NCI-H187 treated with DMSO at 0.1 percent for 48 hours (cell line): ENCODE measurements around the gene SEMA3F.

ENCODE experiments used
- DNase-seq: peaks from one replicate; lab custom pipeline; 2025; lab: John Stamatoyannopoulos, UW

The SEMA3F gene

DNA sequence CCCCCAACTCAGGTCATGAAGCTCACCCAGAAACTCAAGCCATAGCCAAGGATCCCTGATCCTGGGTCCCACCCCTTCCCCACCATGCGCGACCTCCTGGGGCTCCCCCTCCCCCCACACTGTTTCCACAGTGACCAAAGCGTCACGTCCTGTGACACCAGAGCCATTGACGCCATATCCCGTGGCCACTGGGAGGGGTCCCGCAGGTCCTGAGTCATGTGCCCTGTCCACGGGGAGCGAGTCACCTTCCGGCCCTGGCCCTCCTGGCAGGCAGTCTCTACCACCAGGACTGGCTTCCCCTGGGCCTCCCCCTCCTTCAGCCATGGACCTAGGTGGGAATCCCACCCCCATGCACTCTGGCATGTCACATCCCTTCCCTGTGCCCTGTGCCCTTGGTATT lies 15.6 kb downstream of the SEMA3F start:
- DNase-seq: no peak

DNA sequence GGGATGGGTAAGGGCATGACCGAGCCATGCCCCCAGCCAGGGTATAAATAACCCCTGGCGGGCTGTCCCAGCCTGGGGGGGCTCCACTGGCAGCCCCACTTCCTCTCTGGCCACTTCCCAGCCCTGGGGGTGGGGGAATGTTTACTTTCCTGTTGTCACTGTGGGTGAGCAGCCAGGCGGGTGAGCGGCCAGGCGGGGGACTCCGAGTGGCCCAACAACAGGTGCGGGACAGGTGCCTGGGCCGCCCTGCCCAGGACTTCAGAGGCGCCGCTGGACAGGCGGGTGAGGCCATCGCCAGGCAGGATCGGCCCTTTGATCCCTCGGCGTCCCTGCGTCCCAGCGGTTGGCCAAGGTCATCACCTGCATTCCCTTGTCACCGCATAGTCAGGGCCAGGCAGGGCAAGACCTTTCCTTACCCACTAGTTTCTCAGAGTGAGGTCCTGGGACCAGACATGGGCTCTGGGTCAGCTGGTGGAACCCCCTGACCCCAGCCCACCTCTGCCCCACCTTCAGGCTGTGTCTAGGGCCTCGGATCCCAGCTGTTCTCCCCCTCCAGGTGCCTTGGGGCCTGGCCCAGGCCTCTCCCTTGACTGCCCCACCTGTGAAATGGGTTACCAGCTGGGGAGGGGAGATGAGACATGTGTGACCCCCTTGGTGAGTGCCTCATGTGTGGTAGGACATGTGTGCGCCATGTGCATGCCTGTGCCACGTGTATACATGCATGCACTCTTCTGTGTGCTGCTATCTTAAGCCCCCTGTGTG lies 16.6 kb downstream of the SEMA3F start:
- DNase-seq: no peak

DNA sequence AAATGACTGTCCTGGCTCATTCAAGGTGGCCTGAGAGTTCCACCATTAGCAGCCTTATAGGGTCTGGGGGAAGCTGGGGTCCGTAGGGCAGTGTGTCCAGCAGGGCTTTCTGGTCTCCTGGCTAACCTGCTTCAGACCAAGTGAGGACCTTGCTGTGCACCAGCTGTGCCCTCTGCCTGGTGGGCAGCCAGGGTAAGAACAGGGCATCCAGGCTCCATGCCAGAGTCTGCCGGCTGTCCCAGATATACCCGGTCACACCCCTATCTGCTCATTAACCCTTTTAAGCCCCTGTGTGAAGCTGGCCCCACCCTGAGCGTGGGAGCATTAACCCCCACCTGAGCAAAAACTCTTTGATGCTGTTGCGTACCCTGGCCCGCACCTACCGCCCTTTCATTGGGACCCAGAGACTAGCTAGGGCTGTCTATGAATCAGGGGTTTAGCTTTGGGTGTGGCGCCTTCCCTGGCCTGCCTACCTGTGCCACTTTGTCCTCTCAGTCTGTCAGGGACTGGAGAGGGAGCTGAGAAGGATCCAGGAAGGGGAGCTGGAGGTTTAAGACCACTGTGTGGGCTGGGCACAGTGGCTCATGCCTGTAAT lies 17.6 kb downstream of the SEMA3F start:
- DNase-seq: no peak

DNA sequence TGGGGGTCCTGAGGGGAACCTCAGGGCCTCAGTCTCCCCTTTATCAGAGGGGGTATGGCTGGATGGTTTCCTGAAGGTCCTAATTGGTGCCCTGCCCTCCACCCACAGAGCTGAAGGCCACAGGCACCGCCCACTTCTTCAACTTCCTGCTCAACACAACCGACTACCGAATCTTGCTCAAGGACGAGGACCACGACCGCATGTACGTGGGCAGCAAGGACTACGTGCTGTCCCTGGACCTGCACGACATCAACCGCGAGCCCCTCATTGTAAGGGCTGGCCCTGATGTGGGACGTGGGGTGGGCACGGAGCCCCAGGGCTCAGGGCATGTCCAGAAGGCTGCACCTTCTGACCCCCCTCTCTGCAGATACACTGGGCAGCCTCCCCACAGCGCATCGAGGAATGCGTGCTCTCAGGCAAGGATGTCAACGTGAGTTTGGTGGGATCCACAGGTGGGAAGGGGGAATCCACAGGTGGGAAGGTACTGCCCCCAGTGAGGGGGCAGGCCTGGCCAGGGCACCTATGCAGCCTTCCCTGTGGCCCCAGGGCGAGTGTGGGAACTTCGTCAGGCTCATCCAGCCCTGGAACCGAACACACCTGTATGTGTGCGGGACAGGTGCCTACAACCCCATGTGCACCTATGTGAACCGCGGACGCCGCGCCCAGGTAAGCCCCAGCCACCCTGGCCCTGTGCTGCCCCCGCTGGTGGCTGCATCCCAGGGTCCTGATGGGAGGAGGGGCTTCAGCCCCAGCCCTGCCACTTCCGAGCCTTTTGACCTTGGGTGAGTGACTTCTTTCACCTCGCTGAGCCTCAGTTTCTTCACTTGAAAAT lies 18.8 kb downstream of the SEMA3F start:
- DNase-seq: no peak

DNA sequence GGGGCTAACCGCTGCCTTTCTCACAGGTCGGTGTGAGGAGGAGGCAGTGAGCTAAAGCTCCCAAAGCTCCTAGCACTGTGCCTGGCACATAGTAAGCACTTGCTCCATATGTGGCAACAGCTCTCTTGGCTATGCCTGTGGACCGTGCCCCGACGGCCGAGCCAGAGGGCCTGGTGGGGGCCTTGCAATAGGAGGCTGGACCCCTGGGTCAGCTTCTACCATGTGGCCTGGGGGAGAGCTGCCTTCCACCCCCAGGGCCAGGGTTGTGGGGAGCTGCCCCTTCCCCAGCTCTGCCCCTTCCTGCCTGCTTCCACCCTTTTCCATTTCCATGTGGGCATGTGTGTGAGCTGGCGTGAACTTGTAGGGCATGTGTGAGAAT lies 19.4 kb downstream of the SEMA3F start:
- no peak for DNase-seq

DNA sequence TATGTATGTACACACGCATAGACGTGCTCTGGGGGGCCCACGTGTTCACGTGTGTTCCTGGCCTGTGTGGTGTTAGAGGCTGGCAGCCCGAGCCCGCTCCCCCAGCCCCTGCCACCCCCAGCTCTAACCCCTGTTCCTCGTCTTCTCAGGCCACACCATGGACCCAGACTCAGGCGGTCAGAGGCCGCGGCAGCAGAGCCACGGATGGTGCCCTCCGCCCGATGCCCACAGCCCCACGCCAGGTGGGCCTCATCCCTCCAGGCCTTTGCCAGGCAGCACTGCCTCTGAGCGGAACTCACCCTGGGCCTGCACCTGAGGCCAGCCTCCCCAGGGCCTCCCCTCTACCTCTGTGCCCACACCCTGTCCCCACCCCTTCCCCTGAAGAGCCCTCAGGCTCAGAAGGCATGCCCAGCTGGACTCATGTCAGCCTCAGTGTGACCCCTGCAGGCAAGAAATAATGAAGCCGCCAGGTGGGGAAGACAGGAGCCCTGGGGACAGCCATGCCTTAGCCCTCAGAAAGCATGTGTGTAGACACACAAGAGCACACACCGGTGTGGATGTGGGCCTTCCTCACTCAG lies 19.9 kb downstream of the SEMA3F start:
- DNase-seq: no peak

DNA sequence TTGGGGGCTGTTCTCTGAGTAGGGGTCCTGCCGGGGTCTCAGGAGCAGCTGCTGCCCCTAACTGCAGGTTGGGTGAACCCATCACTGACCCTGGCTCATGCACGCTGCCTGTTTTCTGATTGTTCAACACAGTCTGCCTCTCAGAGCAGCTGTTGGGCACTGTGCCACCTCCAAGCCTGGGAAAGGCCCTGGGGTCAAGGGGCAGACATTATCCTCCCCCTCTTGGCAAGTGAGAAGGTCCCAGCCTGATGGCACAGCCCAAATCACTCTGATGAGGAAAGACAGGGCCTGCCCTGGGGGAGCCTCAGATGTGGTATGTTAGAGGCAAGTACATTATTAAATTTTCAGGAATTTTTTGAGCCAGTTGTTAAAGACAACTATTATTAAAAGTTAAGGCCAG lies 22.2 kb downstream of the SEMA3F start:
- no peak for DNase-seq

DNA sequence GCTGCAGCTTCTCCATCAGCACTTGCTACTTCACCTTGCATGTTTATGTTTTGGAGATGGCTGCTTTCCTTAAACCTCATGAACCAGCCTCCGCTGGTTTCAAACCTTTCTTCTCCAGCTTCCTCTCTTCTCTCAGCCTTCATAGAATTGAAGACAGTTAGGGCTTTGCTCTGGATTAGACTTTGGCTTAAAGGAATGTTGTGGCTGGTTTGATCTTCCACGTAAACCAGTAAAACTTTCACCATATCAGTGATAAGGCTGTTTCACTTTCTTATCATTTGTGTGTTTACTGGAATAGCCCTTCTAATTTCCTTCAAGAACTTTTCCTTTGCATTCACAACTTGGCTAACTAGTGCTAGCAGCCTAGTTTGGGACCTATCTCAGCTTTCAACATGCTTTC lies 24.6 kb downstream of the SEMA3F start:
- no peak for DNase-seq

DNA sequence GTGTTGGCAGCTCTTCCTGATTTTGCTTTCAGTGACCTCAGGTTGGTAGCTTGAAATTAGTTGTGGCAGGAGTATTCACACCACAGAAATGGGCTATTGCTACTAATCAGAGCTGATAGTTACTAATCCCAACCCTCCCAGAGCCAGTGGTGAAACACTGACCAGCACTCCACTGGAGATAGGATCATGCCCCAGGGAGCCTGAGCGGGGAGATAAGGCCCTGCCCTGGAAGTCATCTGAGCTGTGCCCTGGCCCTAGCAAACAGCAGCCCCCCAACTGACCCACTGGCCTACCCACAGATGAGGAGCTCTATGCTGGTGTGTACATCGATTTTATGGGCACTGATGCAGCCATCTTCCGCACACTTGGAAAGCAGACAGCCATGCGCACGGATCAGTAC lies 26.9 kb downstream of the SEMA3F start:
- DNase-seq: no peak

DNA sequence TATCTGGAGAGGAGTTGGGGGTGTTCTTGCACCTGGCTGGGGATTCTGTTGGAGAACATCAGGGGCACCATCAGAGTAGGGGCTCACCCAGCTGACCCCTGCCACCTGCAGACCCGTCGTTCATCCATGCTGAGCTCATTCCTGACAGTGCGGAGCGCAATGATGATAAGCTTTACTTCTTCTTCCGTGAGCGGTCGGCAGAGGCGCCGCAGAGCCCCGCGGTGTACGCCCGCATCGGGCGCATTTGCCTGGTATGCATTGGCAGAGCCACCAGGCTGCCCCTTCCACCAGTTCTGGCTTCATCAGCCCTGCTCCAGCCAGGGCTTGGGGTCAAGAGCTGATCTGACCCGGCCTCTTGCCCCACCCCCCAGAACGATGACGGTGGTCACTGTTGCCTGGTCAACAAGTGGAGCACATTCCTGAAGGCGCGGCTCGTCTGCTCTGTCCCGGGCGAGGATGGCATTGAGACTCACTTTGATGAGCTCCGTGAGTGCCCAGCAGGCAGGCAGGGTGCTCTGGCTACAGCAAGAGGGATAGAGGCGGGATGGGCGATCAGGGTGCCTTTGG lies 27.5 kb downstream of the SEMA3F start:
- no peak for DNase-seq

DNA sequence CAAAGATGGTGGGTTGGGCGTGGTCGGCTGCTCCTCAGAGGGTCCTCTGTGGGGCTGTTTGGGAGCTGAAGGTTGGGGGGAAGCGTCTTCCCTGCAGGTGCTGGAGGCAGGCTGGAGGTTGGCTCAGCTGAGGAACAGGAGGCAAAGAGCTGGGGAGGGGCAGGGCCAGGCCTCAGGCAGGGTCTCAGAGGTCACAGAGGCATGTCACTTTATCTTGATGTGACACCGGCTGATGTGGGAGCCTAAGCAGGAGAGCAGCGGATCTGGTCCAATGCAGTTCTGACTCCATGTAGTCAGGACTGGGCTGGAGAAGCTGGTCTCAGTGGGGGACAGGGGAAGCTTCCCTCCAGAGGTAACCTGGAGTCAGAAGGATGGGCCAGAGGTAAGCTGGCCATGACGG lies 28.6 kb downstream of the SEMA3F start:
- DNase-seq: no peak

DNA sequence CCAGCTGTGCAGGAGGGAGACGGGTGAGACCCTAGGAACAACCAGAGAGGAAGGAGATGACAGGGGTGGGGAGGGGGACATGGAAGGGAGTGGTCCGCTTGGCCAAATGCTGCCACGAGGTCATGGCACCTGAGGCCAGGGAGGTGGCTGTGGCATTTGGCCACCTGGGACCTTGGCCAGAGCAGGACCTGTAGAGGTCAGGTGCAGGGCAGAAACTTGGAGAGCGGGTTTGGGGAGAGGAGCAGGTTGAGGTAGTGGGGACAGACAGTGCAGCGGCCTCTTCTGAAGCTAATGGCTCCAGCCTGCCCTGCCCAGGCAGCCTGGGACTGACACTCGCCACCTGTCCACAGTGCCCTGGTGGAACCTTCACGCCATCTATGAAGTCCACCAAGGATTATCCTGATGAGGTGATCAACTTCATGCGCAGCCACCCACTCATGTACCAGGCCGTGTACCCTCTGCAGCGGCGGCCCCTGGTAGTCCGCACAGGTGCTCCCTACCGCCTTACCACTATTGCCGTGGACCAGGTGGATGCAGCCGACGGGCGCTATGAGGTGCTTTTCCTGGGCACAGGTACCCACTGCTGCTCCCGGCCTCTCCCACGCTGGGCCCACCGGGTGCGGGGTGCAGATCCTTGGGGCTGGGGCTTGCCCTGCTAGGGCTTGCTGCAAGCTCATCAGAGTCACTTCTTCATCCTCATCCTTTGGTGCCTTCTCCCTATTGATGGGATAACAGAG lies 29.3 kb downstream of the SEMA3F start:
- DNase-seq: no peak

DNA sequence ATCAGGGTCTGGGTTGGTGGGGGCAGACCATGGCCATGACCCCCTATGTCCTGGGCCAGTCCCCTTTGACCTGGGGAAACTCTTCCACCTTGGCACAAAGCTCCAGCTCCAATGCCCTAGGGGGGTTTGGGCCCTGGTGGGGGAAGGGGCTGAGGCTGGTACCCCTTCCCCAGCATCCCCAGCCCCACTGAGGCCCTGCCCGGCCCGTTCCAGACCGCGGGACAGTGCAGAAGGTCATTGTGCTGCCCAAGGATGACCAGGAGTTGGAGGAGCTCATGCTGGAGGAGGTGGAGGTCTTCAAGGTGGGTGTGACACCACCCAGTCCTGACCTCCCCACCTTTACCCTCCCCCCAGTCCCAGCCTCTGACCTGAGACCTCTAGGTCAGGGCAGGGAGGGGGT lies 30.1 kb downstream of the SEMA3F start:
- DNase-seq: no peak

DNA sequence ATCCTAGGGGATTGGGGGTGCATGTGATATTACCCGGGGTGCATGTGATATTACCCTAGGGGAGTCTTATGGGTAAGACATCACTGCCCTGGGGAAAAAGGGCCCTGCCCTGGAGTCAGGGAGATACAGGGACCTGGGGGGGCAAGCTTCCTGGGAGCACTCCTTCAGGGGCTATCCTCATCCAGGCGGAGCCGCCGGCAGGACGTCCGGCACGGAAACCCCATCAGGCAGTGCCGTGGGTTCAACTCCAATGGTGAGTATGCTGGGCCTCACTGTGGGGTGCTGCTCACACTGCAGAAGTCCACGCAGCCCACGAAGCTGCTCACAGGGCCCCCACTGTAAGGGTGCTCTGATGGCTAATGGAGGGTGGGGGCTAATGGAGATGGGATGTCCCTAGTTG lies 31.0 kb downstream of the SEMA3F start:
- DNase-seq: no peak

DNA sequence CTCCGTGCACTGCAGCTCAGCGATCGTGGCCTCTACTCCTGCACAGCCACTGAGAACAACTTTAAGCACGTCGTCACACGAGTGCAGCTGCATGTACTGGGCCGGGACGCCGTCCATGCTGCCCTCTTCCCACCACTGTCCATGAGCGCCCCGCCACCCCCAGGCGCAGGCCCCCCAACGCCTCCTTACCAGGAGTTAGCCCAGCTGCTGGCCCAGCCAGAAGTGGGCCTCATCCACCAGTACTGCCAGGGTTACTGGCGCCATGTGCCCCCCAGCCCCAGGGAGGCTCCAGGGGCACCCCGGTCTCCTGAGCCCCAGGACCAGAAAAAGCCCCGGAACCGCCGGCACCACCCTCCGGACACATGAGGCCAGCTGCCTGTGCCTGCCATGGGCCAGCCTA lies 32.6 kb downstream of the SEMA3F start:
- no peak for DNase-seq

DNA sequence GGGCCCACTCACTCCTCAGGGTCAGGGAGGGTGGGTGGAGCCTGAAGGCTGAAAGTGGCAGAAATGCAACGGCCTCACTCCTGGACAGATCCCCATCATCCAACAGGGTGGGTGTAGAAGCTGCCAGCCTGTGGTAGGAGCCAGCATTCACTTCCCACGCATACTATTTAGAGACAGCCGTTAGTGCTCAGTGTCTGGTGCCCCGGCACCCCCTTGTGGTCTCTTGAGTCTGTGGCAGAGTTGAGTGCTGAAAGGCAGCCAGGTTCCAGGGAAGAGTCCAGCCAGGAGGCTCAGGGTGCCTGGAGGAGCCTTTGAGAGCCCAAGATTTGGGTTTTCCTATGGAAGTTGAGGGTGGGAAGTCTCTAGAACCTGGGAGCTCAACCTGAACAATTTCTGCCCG lies 34.1 kb downstream of the SEMA3F start:
- DNase-seq: no peak

DNA sequence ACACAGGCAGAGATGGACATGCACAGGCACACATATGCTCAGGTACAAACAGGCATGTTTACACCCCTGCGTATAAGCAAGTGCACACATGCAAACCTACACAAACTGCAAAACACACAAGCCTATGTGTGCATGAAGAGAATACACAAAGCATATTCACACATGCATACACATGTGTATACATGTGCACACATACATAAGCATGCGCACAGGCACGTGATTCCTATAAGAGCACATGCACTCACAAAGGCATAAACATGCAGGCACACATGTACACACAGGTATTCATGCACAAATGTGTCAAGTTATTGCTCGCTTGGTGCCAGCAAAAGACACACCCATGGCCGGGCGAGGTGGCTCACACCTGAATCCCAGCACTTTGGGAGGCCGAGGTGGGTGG lies 34.9 kb downstream of the SEMA3F start:
- no peak for DNase-seq

DNA sequence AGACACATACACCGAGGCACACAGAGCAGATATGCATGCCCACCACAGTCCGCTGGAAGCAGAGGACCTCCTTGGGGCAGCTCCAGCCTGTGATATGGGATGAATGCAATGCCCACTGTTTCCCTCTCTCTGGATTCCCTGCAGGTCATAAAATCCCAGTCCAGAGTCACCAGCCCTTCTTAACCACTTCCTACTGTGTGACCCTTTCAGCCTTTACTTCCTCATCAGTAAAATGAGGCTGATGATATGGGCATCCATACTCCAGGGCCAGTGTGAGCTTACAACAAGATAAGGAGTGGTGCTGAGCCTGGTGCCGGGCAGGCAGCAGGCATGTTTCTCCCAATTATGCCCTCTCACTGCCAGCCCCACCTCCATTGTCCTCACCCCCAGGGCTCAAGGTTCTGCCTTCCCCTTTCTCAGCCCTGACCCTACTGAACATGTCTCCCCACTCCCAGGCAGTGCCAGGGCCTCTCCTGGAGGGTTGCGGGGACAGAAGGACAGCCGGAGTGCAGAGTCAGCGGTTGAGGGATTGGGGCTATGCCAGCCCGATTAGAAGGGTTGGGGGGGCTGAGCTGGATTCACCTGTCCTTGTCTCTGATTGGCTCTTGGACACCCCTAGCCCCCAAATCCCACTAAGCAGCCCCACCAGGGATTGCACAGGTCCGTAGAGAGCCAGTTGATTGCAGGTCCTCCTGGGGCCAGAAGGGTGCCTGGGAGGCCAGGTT lies 36.0 kb downstream of the SEMA3F start, which contains the start of gene GNAT1:
Gene GNAT1 (plus strand): TSS at position 675 of the 725 bp plus-strand sequence. CDS start 116 bp downstream, outside the sequence.
- no peak for DNase-seq

DNA sequence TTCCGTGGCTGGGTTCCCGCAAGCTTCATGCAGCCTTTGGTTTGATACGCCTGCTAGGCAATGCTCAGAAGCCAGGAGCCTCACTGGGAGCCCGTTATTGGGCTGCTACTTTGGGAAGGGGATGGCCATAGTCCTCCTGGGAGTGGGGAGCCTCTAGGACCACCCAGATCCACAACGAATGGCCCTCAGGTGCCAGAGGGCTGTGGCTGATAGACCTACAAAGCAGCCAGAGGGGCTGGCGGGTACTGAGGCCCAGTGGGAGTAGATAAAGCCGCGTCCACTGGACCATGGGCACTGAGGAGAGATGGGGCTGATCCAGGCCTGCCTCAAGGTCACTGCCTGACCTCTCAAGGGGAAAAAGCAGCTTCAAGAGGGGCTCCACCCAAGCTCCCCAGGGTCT lies 37.0 kb downstream of the SEMA3F start:
- no peak for DNase-seq

DNA sequence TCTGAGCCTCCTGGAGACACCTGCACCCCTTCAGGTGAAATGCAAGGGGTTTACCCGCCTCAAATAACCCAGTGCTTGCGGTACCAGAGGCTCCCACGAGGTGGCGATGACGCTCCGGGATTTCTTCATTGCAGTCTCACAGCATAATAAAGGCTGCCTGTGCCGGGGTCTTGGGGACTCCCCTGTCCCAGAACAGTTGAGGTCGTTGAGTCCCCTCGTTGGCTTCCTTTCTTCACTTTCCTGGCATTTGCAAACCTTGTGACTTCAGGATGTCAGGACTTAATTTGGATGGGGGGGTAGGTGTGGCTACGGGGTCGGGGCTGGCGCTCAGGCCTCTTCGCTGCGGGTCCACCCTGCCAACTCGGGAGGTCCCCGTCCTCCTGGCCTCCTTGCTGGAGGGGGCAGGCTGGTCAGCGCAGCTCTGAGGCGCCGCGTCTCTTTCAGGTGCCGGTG lies 37.6 kb downstream of the SEMA3F start:
- DNase-seq: no peak

DNA sequence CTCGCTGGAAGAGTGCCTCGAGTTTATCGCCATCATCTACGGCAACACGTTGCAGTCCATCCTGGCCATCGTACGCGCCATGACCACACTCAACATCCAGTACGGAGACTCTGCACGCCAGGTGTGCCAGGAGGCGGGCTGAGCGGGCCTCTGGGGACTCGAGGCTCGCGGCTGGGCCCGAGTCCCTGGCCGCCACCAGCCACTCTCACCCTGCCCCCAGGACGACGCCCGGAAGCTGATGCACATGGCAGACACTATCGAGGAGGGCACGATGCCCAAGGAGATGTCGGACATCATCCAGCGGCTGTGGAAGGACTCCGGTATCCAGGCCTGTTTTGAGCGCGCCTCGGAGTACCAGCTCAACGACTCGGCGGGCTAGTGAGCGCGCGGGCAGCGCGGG lies 38.2 kb downstream of the SEMA3F start:
- no peak for DNase-seq
